Activated CD4-positive, alpha-beta memory T cell treated with anti-CD3 and anti-CD28 coated beads, Interleukin-2, amount 10 ng/mL, durations not matched to agents 7 days and 5 days (primary cell): Measurements from ENCODE around the gene GPC5. TPM values are rescaled to one million over a fixed set of nuclear protein-coding genes. Genes with fewer than 3 reads are reported as not detected.
"Not testable (repeated sequence)": the region's sequence is repeated elsewhere in the genome, so short reads cannot be mapped to it uniquely, and the experiment has no call there.

Experiments
- CTCF ChIA-PET: fragments of 350-600 bp; sonication (Branson Sonifier 250); formaldehyde crosslinking; loops from one replicate; lab custom pipeline; 2021; ENCODE audit warnings: antibody characterized with exemption, inconsistent platforms; lab: Charles Lee
- POLR2A ChIA-PET: fragments of 350-600 bp; sonication (Branson Sonifier 250); formaldehyde crosslinking; loops from one replicate; lab custom pipeline; 2021; ENCODE audit warnings: antibody characterized with exemption; lab: Charles Lee
- DNase-seq: peaks from one replicate; pipeline ENCODE4 v3.0.0-alpha.2; 2020
- H3K27ac Mint-ChIP-seq: one replicate; pipeline ENCODE4 v1.8.0; 2021; ENCODE audit warnings: mild to moderate bottlenecking, mixed read lengths
- H3K27me3 Mint-ChIP-seq: one replicate; pipeline ENCODE4 v1.8.0; 2021; ENCODE audit warnings: mixed read lengths
- H3K36me3 Mint-ChIP-seq: one replicate; pipeline ENCODE4 v1.8.0; 2021; ENCODE audit warnings: low read depth, mixed read lengths
- H3K4me1 Mint-ChIP-seq: one replicate; pipeline ENCODE4 v1.8.0; 2021; ENCODE audit warnings: mixed read lengths
- H3K4me3 Mint-ChIP-seq: one replicate; pipeline ENCODE4 v1.8.0; 2021; ENCODE audit warnings: mild to moderate bottlenecking, mixed read lengths
- H3K9me3 Mint-ChIP-seq: one replicate; pipeline ENCODE4 v1.8.0; 2021; ENCODE audit warnings: mixed read lengths
- total RNA-seq, 2 experiments: library from RNA; stranded (reverse); gene quantifications; one replicate each; pipeline ENCODE4 v1.2.3, GENCODE V29; 2021

Gene GPC5
- total RNA-seq, 2 experiments from 2014 or later, result not detected

GRCh38 chr13:92694047-92694446 lies 1295.6 kb downstream of the GPC5 start:
- no peaks in the 10 kb centered on the region for H3K4me1 Mint-ChIP-seq
- no peaks in the 10 kb centered on the region for H3K36me3 Mint-ChIP-seq
- H3K27ac Mint-ChIP-seq, result no peak overlapping the region
- no peaks in the 10 kb centered on the region for H3K27me3 Mint-ChIP-seq
- peaks cover 13% of the 10 kb centered on the region for H3K9me3 Mint-ChIP-seq
- ChIA-PET CTCF (no interaction called here), POLR2A (no interaction called here)
- H3K4me3 Mint-ChIP-seq, result no peak overlapping the region
- no peak for DNase-seq

DNA sequence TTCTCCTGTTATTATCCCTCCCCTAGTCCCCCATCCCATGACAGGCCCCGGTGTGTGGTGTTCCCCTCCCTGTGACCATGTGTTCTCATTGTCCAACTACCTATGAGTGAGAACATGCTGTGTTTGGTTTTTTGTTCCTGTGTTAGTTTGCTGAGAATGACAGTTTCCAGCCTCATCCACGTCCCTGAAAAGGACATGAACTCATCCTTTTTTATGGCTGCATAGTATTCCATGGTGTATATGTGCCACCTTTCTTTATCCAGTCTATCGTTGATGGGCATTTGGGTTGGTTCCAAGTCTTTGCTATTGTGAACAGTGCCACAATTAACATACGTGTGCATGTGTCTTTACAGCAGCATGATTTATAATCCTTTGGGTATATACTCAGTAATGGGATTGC lies 1297.4 kb downstream of the GPC5 start:
- H3K4me3 Mint-ChIP-seq, H3K27me3 Mint-ChIP-seq, H3K4me1 Mint-ChIP-seq, POLR2A ChIA-PET, DNase-seq, H3K27ac Mint-ChIP-seq, H3K36me3 Mint-ChIP-seq, CTCF ChIA-PET: not testable (repeated sequence)
- H3K9me3 Mint-ChIP-seq, result peaks cover 13% of the 10 kb centered on the region

GRCh38 chr13:92716749-92717148 lies 1318.3 kb downstream of the GPC5 start:
- Mint-ChIP-seq H3K27ac (no peak overlapping the region), H3K4me1 (no peaks in the 10 kb centered on the region), H3K9me3 (peaks cover 8% of the 10 kb centered on the region), H3K4me3 (no peak overlapping the region), H3K27me3 (no peaks in the 10 kb centered on the region), H3K36me3 (no peaks in the 10 kb centered on the region)
- POLR2A ChIA-PET, result no interaction called here
- no peak for DNase-seq
- CTCF ChIA-PET, result no interaction called here

DNA sequence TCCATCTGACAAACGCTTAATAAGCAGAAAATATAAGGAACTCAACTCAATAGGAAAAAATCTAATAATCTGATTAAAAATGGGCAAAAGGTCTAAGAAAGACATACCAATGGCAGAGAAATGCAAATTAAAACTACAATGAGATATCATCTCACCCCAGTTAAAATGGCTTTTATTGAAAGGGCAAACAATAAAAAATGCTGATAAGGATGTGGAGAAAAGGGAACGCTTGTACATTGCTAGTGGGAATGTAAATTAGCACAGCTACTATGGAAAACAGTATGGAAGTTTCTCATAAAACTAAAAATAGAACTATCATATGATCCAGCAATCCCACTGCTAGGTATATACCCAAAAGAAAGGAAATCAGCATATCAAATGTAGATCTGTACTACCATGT lies 1319.4 kb downstream of the GPC5 start:
- ChIA-PET CTCF (no interaction called here), POLR2A (no interaction called here)
- DNase-seq, result no peak
- Mint-ChIP-seq H3K4me1 (no peaks in the 10 kb centered on the region), H3K36me3 (no peaks in the 10 kb centered on the region), H3K27ac (no peak overlapping the region), H3K9me3 (peaks cover 8% of the 10 kb centered on the region), H3K27me3 (no peaks in the 10 kb centered on the region), H3K4me3 (no peak overlapping the region)

- no peak overlapping the region for H3K27ac Mint-ChIP-seq
- no peaks in the 10 kb centered on the region for H3K4me1 Mint-ChIP-seq
- no peak for DNase-seq
- CTCF ChIA-PET, result no interaction called here
- no peak overlapping the region for H3K4me3 Mint-ChIP-seq
- H3K27me3 Mint-ChIP-seq, result no peaks in the 10 kb centered on the region
- no peaks in the 10 kb centered on the region for H3K36me3 Mint-ChIP-seq
- peaks cover 5% of the 10 kb centered on the region for H3K9me3 Mint-ChIP-seq
- POLR2A ChIA-PET, result no interaction called here
These were observed 1321.4 kb downstream of the GPC5 start for GRCh38 chr13:92719868-92720267.

DNA sequence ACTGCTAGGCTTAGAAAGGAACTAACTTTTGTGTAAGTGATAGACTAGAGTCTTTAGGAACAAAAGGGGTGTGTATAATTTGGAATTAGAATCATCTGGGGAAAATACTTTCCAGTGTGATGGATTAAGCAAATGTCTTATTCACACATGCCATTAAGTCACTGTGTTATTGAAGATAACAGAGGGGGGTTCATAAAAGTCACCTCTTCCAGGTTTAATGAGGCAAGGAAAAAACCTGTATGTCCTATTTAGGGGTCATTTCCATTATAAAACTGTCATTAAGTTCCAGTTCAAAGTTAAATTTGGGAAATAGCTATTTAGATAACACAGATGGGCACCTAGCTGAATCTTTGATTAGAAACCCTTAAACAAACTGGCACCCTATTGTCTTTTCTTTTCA lies 1323.2 kb downstream of the GPC5 start:
- Mint-ChIP-seq H3K27me3 (no peaks in the 10 kb centered on the region), H3K4me1 (no peaks in the 10 kb centered on the region), H3K9me3 (peaks cover 5% of the 10 kb centered on the region), H3K27ac (no peak overlapping the region), H3K4me3 (no peak overlapping the region), H3K36me3 (no peaks in the 10 kb centered on the region)
- DNase-seq, result no peak
- CTCF ChIA-PET, result no interaction called here
- POLR2A ChIA-PET, result no interaction called here

DNA sequence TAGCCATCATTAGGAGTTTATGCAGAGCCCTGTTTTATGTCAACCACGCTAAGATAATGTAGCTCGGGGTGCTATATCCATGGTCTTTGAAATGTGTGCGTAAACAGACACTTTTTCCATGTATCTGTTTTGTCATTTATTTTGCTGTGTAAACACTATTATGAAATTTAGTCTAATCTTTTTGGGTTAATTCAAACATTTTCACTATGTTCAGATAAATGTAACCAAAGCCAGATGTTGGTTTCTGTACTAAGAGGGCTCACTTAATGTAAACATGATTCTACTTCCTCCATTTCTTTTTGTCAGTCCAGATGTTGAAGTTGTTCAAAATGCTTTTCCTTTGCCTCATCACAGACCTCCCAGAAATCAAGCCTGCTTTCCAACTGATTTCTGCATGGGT lies 1328.7 kb downstream of the GPC5 start:
- ChIA-PET POLR2A (no interaction called here), CTCF (no interaction called here)
- no peak overlapping the region for H3K4me3 Mint-ChIP-seq
- no peaks in the 10 kb centered on the region for H3K9me3 Mint-ChIP-seq
- H3K4me1 Mint-ChIP-seq, result no peaks in the 10 kb centered on the region
- H3K27me3 Mint-ChIP-seq, result no peaks in the 10 kb centered on the region
- H3K36me3 Mint-ChIP-seq, result no peaks in the 10 kb centered on the region
- no peak overlapping the region for H3K27ac Mint-ChIP-seq
- no peak for DNase-seq

GRCh38 chr13:92734068-92734467 lies 1335.6 kb downstream of the GPC5 start:
- POLR2A ChIA-PET, result no interaction called here
- DNase-seq, result no peak
- Mint-ChIP-seq H3K4me1 (no peaks in the 10 kb centered on the region), H3K4me3 (no peak overlapping the region), H3K36me3 (no peaks in the 10 kb centered on the region), H3K27me3 (no peaks in the 10 kb centered on the region), H3K27ac (no peak overlapping the region), H3K9me3 (no peaks in the 10 kb centered on the region)
- CTCF ChIA-PET, result no interaction called here

GRCh38 chr13:92734545-92734944 lies 1336.1 kb downstream of the GPC5 start:
- Mint-ChIP-seq H3K4me1 (no peaks in the 10 kb centered on the region), H3K4me3 (no peak overlapping the region), H3K9me3 (no peaks in the 10 kb centered on the region), H3K27me3 (no peaks in the 10 kb centered on the region), H3K27ac (no peak overlapping the region), H3K36me3 (no peaks in the 10 kb centered on the region)
- ChIA-PET POLR2A (no interaction called here), CTCF (no interaction called here)
- no peak for DNase-seq

GRCh38 chr13:92735909-92736308 lies 1337.5 kb downstream of the GPC5 start:
- ChIA-PET POLR2A (no interaction called here), CTCF (no interaction called here)
- Mint-ChIP-seq H3K27ac (no peak overlapping the region), H3K36me3 (no peaks in the 10 kb centered on the region), H3K4me1 (no peaks in the 10 kb centered on the region), H3K27me3 (no peaks in the 10 kb centered on the region), H3K4me3 (no peak overlapping the region), H3K9me3 (no peaks in the 10 kb centered on the region)
- DNase-seq, result no peak

- H3K9me3 Mint-ChIP-seq, result peaks cover 2% of the 10 kb centered on the region
- CTCF ChIA-PET, result no interaction called here
- POLR2A ChIA-PET, result no interaction called here
These were observed 1340.9 kb downstream of the GPC5 start for GRCh38 chr13:92739306-92739818.

DNA sequence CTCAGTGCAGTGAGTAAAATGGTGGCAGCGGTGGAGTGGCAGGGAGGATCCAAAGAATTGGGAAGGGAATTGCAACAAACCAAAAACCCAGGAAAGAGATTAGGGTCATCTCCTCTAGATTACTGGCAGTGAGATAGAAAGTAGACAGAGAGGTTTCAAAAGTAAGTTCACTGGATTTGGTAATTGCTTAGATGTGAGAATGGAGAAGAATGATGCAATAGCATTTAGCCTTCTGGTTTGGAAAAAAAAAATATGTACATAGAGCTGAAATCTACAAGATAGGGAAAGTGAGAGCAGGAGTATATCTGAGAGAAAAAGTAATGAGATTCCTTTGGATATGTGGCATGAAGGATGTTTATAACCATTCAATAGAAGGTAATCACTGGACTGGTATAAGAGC lies 1345.6 kb downstream of the GPC5 start:
- Mint-ChIP-seq H3K9me3 (peaks cover 2% of the 10 kb centered on the region), H3K27ac (no peak overlapping the region), H3K36me3 (no peaks in the 10 kb centered on the region), H3K4me3 (no peak overlapping the region), H3K4me1 (no peaks in the 10 kb centered on the region), H3K27me3 (no peaks in the 10 kb centered on the region)
- ChIA-PET POLR2A (no interaction called here), CTCF (no interaction called here)
- DNase-seq, result no peak

More at GRCh38 chr13:92739306-92739818, 1340.9 kb downstream of the GPC5 start:
- DNase-seq, result no peak
- Mint-ChIP-seq H3K4me1 (no peaks in the 10 kb centered on the region), H3K27me3 (no peaks in the 10 kb centered on the region), H3K27ac (no peak overlapping the region), H3K4me3 (no peak overlapping the region), H3K36me3 (no peaks in the 10 kb centered on the region)

DNA sequence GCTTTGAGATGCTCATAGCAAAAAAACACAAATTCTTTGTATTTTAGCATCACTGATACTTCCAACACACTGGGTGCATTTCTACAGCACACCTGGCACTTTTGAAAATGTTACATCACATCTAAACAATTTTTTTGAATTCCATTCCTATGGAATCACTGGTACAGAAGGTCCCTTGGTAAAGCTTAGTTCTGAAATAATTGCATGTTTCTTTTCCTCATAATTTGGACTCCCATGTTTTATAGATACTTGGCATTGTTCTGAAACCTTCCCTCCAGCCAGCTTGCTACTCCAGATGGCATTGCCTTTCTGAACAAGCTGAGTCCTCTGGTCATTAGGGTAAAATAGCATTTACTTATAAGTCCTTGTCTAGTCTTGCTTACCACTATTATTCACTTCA lies 1346.8 kb downstream of the GPC5 start:
- H3K36me3 Mint-ChIP-seq, result no peaks in the 10 kb centered on the region
- no peaks in the 10 kb centered on the region for H3K4me1 Mint-ChIP-seq
- DNase-seq, result no peak
- peaks cover 2% of the 10 kb centered on the region for H3K9me3 Mint-ChIP-seq
- no peak overlapping the region for H3K4me3 Mint-ChIP-seq
- ChIA-PET CTCF (no interaction called here), POLR2A (no interaction called here)
- H3K27me3 Mint-ChIP-seq, result no peaks in the 10 kb centered on the region
- no peak overlapping the region for H3K27ac Mint-ChIP-seq

DNA sequence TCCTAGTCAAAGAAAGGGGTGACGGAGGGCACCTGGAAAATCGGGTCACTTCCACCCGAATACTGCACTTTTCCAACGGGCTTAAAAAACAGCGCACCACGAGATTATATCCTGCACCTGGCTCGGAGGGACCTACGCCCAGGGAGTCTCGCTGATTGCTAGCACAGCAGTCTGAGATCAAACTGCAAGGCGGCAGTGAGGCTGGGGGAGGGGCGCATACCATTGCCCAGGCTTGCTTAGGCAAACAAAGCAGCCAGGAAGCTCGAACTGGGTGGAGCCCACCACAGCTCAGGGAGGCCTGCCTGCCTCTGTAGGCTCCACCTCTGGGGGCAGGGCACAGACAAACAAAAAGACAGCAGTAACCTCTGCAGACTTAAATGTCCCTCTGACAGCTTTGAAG lies 1354.3 kb downstream of the GPC5 start:
- H3K9me3 Mint-ChIP-seq, POLR2A ChIA-PET, CTCF ChIA-PET, H3K27ac Mint-ChIP-seq, H3K27me3 Mint-ChIP-seq, H3K4me1 Mint-ChIP-seq, H3K4me3 Mint-ChIP-seq, H3K36me3 Mint-ChIP-seq, DNase-seq: not testable (repeated sequence)
